OCI-M2 (cell line): ENCODE measurements around the gene TFEB.
"Not testable (repeated sequence)": the region's sequence is repeated elsewhere in the genome, so short reads cannot be mapped to it uniquely, and the experiment has no call there.

Source experiments
- DNase-seq: peaks from one replicate; lab custom pipeline; 2025; ENCODE audit not compliant: unreplicated experiment; lab: John Stamatoyannopoulos, UW

TFEB gene

DNA sequence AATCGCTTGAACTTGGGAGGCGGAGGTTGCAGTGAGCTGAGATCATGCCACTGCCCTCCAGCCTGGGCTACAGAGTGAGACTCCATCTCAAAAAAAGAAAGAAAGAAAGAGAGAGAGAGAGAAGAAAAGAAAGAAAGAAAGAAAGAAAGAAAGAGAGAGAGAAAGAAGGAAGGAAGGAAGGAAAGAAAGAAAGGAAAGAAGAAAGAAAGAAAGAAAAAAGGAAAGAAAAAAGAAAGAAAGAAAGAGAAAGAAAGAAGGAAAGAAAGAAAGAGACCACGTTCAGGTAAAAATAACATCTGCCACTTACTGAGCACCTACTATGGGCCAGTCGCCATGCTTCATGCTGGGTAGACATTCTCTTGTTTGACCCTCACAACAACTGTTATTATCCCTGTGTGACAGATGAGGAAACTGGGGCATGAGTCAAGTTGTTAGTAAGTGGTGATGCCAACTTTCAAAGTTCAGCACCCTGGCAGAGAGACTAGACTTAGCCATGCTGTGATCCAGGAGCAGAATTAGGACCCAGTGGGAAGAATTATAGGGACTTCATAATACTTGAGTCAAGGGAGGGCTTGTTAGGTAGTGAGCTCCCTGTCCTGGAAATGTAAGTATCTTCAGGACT is 30.7 kb upstream of the TFEB start:
- not testable (repeated sequence) for DNase-seq

DNA sequence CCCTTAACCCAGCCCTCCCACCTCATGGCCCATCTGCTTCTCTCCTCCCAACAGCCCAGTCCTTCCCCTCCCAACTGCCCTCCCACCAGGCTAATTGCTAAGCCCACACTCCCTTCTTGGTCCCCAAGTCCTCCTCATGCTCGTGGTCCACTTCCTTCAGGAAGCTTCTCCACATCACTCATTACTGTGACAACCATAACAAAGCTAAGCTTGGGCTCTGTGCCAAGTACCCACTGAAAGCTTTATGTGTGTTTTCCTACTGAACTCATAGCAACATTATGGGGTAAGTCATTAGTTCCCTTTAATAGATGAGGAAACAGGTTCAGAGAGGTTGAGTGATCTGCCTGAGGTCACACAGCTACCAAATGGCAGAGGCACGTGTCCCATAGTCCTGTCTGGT is 28.1 kb upstream of the TFEB start:
- DNase-seq: no peak

DNA sequence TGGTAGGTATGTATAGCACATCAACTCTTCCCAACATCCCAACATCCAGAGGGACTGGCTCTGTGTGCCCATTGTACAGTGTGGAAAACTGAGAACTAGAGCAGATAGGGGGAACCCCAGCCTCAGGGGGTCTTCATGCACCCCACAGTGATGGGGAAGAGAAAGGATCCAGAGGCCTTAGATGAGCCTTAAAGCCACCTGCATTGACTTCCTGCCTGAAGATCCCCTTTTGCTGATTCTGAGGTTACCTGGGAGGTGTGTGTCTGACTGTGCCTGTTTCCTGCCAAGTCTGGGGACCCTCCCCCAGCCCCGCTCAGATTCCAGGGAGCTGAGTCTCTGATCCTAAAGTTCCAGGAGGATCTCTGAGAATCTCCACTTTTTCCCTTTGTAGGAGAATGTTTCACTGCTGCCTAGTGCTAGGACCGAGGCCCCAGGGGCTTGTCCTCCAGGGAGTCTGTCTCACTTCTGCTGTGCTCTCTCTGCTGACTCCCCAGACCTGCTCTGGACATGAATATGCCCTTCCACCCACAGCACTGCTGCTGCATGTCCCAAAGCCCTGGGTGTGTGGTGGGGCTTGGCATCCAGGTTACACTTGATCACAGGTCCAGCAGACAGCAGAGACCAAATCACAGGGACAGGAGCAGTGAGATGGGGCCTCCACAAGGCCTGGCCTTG is 24.6 kb upstream of the TFEB start:
- DNase-seq: no peak

GRCh38 chr6:41759106-41759904 is 23.9 kb upstream of the TFEB start:
- DNase-seq: no peak

GRCh38 chr6:41758641-41759035 is 23.2 kb upstream of the TFEB start:
- no peak for DNase-seq

DNA sequence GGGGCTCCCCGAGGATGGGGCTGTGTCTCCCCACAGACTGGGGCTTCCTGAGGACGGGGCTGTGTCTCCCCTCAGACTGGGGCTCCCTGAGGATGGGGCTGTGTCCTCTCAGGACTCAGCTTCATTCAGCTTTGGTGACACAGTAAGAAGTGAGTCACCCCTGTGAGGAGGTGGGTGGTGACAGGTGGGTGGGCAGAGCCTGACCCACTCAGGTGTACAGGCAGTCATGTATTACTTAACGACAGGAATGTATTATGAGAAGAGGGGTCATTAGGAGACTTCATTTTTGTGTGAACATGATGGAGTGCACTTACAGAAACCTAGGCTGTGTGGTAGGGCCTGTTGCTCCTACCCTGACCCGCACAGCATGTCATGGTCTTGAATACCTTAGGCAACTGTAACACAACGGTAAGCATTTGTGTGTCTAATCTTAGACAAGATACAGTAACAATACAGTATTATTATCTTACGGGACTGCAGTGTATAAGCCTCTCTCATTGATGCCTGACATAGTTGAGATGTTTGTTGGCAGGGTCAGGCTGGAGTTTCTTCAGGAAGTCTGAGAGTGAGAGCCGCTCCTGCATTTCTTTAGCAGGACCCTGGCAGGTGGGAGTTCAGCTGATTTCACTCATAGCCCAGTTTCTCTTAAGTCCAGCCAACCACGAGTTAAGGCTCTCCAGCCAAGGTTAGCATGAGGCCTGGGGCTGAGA is 22.7 kb upstream of the TFEB start:
- DNase-seq: no peak

DNA sequence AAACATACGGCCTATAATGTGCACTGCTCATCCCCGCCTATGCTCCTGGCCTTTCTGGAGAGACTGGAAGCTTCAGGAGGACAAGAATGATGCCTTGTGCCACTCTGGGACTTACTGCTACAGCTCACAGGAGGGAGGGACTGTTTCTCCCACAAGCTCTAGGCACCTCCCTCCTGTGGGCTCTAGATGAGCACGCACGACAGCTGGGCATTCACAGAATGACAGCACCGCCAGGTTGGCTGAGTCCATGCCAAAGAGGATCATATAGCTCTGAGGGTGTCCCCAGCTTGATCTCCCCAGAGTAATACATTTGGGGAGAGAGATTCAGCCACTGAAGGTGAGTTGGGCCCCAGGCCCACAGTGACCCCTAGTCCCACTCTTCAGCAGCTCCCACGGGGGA is 21.9 kb upstream of the TFEB start:
- DNase-seq: no peak

DNA sequence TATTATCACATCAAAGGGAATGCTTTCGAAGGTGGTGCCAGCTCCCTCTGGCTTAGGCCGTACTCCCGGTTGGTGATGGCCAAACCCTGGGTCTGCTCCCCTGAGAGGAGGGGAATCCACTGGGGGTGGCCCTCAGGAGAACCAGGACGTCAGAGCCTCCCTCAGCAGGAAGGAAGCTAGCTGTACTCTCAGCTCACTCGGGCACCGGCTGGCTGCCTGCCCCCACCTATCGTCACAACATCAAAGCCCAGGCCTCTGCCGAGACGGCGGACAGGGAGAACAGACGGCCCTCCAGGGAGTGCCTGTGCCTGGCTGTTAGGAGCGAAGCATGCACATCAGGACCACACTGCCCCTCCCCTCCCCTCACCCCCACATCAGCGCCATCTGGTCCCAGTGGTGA is 20.9 kb upstream of the TFEB start:
- no peak for DNase-seq

GRCh38 chr6:41755895-41756294 is 20.5 kb upstream of the TFEB start:
- DNase-seq: no peak

DNA sequence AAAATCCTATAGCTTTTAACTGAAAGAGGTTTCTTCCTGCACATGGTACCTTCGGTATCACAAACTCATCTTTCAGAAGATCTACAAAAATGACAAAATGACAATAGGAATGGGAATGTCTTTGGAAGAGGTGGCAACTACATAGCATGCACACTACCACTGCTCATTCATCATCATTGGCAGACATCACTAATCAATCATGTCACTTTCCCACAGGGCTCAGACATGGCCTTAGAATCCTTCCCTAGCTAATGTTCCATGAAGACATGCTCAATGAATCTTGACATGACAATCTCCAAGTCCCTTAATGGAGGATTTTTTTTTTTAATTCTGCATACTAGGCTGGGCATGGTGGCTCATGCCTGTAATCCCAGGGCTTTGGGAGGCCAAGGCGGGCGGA is 15.0 kb upstream of the TFEB start:
- DNase-seq: no peak

DNA sequence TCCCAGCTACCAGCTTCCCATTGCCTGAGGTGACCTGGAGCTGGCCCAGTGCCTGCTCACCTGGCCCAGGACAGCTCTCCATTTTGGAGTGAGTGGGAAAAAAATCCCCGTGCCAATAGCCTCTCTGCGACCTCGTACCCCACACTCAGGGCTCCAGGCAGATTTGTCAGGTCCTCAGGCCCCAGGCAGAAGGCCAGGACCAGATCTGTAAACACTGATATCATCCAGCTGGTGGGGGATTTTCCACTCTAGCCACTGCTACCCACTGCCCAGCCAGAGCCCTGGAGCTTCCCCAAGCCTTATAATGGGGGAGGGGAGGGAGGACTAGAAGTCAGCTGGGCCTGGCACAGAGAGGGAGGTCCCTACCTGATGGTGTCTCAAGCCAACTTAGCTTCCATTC is 13.1 kb upstream of the TFEB start:
- no peak for DNase-seq

DNA sequence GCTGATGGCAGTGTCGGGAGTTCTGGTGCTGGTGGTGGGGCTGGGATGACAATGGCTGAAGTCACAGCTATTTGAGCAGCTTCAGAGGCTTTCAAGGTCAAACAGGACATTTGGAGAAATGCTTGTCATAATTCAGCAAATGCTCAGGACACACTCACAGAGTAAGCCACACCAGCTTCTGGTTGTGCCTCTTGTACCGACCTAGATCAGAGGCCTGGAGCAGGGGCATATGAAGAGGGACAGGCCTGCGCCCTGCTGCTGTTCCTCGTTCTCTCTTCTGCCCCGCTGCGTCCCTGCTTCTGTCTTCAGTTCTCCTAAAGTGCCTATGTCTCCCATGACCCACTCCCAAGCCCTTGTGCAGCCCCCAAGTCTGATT is 12.7 kb upstream of the TFEB start:
- DNase-seq: no peak

DNA sequence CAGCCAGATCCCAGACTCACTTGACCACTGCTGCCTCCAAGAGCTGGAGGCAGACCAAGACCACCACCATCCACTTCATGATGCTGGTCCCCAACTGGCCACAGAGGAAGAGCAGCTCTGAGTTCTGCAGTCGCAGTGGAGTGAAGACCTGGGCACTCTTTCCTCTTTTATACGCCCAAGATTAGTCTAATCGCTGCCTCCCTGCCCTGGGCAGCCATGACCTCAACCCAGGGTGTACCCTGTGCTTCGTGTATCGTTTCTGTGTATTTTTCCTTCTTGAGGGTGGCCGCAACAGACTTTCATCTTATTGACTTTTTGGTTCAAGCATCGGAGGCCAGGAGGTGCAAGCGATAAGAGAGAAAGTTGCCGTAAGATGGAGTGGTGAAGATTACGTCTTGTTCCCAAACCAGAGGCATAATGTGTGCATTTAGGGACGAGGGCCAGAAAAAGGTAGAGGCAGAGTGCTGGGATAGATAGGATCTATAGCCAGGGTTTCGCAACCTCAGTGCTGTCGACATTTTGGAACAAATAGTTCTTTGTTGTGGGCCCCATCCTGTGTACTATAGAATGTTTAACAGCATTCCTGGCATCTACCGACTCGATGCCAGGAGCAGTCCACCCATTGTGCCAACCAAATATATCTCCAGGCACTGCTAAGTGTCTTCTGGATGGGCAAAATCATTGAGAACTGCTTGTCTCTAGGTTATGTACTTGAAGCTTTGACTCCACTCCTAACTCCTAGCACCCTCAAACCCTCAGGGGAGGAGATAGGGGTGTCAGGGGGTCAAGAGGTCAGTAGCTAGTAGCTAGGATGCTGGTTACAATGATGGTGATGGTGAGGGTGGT is 12.1 kb upstream of the TFEB start, which contains the start of gene PGC:
PGC (minus strand) TSS at position 142 of the 846 bp plus-strand sequence; CDS start at position 79, 63 bp downstream.
- no peak for DNase-seq

- no peak for DNase-seq
Observed at GRCh38 chr6:41746107-41746506, 10.7 kb upstream of the TFEB start.

DNA sequence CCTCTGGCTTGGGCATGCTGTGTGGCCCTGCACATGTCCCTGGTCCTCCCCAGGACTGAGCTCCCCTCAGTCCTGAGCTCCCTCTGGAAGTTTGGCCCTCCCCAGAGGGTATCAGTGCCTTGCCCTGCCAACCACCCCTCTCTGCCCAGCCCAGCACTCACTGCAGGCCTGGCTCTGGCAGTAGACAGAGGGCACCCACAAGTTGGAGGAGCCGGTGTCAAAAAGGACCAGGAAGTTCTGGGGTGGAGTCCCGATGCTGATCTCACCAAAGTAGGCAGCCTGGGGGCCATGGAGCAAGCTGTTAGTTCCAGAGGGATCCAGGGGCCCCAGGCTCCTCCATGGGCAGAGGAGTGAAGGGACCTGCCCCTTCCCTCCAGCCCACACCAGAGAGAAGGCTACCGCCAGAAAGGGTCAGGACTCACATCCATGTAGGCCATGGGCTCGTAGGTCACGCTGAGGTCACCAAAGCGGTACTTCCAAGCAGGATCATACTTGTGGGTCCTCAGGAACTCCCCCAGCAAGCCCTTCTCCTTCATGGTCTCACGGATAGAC is 8.9 kb upstream of the TFEB start:
- no peak for DNase-seq

GRCh38 chr6:41743406-41744235 is 8.2 kb upstream of the TFEB start:
- DNase-seq: no peak

DNA sequence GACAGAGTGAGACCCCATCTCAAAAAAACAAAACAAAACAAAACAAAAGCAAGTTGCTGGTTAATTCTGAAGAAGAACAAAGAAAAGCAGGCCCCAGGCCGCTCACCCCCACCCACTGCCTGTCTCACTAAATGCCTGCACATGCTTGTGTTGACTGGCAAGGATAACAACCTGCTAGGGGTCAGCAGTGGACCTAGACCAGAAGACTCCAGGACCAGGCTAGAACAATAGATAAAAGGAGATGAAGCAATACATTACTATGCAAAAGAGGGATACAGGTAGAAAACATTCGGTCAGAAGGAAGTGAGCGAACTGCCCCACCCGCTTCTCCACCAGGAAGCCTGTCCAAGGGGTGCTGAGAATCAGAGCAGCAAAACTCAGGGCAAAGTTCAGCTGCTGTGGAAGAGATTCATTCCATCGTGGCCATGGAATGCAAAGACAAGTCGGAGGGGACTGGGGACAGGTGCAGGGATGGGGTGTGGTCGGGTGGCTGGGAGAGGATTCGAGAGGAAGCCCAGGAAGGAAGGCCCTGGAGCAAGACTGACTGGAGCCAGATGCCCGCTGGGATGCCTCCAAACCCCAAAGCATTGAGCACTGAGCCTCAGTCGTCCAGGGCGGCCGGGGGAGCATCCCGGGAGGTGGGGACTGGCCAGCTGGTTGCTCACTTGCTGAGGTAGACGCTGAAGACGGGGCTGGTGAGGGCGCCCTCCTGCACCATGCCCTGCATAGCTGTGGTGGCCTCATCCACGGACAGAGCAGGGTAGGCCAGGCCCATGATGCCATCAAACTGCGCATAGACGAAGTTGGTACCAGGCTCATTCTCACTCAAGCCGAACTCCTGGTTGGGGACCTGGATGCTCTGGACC is 6.5 kb upstream of the TFEB start:
- DNase-seq: no peak

- DNase-seq: no peak
Observed at GRCh38 chr6:41740366-41741162, 5.2 kb upstream of the TFEB start.
